ENCODE measurements around the gene TRIO.

DNA sequence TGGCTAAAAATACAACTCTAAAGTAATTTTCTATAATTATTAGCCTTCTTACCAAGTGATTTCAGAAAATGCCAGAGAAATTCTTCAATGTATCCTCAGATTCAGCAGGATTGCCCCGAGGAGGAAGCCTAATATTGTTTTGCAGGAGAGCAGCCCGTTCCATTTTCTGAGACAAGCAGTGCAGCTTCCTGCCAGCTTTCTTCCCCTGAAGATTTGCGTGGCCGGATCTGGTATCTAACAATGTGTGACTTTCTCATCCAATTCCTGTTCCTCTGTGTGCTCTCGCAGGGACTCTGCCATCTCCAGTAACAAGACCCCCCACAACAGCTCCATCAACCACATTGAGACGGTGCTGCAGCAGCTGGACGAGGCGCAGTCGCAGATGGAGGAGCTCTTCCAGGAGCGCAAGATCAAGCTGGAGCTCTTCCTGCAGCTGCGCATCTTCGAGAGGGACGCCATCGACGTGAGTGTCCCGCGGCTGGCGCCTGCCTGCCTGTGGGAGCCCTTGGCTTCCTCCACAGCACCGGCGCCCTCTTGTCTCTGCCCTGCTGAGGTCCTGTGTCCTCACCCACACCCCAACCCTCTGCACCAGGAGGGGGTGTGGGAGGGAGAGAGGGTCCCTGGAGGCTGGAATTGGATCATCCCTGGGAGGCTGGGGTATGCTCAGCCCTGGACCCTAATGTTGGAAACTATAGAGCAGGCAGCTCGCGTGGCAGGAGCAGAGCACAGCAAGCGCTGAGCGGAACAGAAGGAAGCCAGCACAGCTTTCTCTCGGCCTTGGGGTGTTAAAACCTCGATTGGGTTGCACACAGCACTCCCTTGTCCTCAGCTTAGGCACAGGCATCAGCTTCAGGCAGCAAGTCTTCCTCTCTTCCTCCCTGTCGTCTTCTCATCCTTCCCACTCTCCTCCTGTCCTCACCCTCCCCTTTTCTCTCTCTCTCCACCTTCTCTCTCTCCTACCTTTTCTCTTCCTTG, 216.2 kb downstream of the TRIO start:
- TF ChIP-seq HDAC6 (IDR thresholded peaks at IDR 0.05; ENCODE audit: unreplicated experiment) (no peak), CTCF (IDR thresholded peaks at IDR 0.05 in 2 of 3, conservative IDR thresholded peaks at IDR 0.05 in 1 of 3; ENCODE audit: control insufficient read depth in 2 of 3, extremely low read depth in 1 of 3, insufficient read depth in 1 of 3, low read depth in 3 of 3, low read length in 3 of 3) (no peak), SREBF1 (IDR thresholded peaks at IDR 0.05; ENCODE audit: low read length) (no peak), EZH2 (IDR thresholded peaks at IDR 0.05; ENCODE audit: borderline replicate concordance, control insufficient read depth, low read depth, low read length) (no peak), HDGF (IDR thresholded peaks at IDR 0.05) (no peak), SMC3 (IDR thresholded peaks at IDR 0.05; ENCODE audit: borderline replicate concordance, low read length) (no peak), NRF1 (conservative IDR thresholded peaks at IDR 0.05; ENCODE audit: low read depth, low read length) (no peak), POLR2AphosphoS5 (IDR thresholded peaks at IDR 0.05; ENCODE audit: low read length) (no peak), SUZ12 (IDR thresholded peaks at IDR 0.05; ENCODE audit: unreplicated experiment) (no peak), POLR2A (IDR thresholded peaks at IDR 0.05; ENCODE audit: low read depth, low read length) (no peak), EP300 (IDR thresholded peaks at IDR 0.05; ENCODE audit: borderline replicate concordance in 1 of 2, control insufficient read depth in 1 of 2, low read depth in 2 of 2, low read length in 2 of 2) (no peak)
